ENCODE data around the gene ZFPM1. TPM values are rescaled to one million over a fixed set of nuclear protein-coding genes. Genes with fewer than 3 reads are reported as not detected.
"Not testable (repeated sequence)": the region's sequence is repeated elsewhere in the genome, so short reads cannot be mapped to it uniquely, and the experiment has no call there.

Gene ZFPM1
- total RNA-seq, 4 donors from 2014 or later, result 1.9 to 5.3 (median 3.4) TPM

GRCh38 chr16:88482630-88483391, 29.7 kb downstream of the ZFPM1 start:
- Histone ChIP-seq H3K36me3 (no peaks in the 10 kb centered on the region), H3K9me3 (no peaks in the 10 kb centered on the region), H3K4me3 (replicated peaks in 1 of 3) (no peak overlapping the region), H3K4me1 (no peaks in the 10 kb centered on the region), H3K27ac (no peak overlapping the region), H3K27me3 (no peaks in the 10 kb centered on the region)
- DNase-seq, result no peak
- 71 to 84% methylated on average over 4 to 5 of the region's 22 CpGs for WGBS, 2 donors
- intact Hi-C loops (cut with DNase I), result no loop called here
- TF ChIP-seq CTCF (IDR thresholded peaks at IDR 0.05), result no peak
- no peak for TF ChIP-seq POLR2A (IDR thresholded peaks at IDR 0.05)

- TF ChIP-seq POLR2A (IDR thresholded peaks at IDR 0.05), result no peak
- no peak for TF ChIP-seq CTCF (IDR thresholded peaks at IDR 0.05)
- intact Hi-C loops (cut with DNase I), result no loop called here
- Histone ChIP-seq H3K27ac (no peak overlapping the region), H3K4me1 (no peaks in the 10 kb centered on the region), H3K27me3 (no peaks in the 10 kb centered on the region), H3K36me3 (no peaks in the 10 kb centered on the region), H3K9me3 (no peaks in the 10 kb centered on the region), H3K4me3 (replicated peaks in 1 of 3) (no peak overlapping the region)
- DNase-seq, result no peak
- WGBS, 2 donors, result 79 to 82% methylated on average over 8 of the region's 8 CpGs
Observed at GRCh38 chr16:88483392-88483641, 30.2 kb downstream of the ZFPM1 start.

- intact Hi-C loops (cut with DNase I), result no loop called here
- H3K36me3 ChIP-seq, result no peaks in the 10 kb centered on the region
- no peaks in the 10 kb centered on the region for H3K9me3 ChIP-seq
- no peaks in the 10 kb centered on the region for H3K27me3 ChIP-seq
- DNase-seq, result no peak
- no peak overlapping the region for H3K27ac ChIP-seq
- no peaks in the 10 kb centered on the region for H3K4me1 ChIP-seq
- TF ChIP-seq CTCF (IDR thresholded peaks at IDR 0.05), result no peak
- TF ChIP-seq POLR2A (IDR thresholded peaks at IDR 0.05), result no peak
- no peak overlapping the region for H3K4me3 ChIP-seq (replicated peaks in 1 of 3)
- WGBS, 2 donors, result 91 to 97% methylated on average over 21 to 25 of the region's 36 CpGs
Observed at GRCh38 chr16:88484505-88485365, 31.7 kb downstream of the ZFPM1 start.

GRCh38 chr16:88485366-88485741, 32.3 kb downstream of the ZFPM1 start:
- intact Hi-C loops (cut with DNase I); H3K27me3 ChIP-seq; H3K36me3 ChIP-seq; DNase-seq; H3K9me3 ChIP-seq; H3K4me3 ChIP-seq (replicated peaks in 1 of 3); H3K4me1 ChIP-seq; H3K27ac ChIP-seq: not testable (repeated sequence)
- 94 to 98% methylated on average over 6 to 8 of the region's 8 CpGs for WGBS, 2 donors

- no peaks in the 10 kb centered on the region for H3K4me1 ChIP-seq
- no peak overlapping the region for H3K27ac ChIP-seq
- H3K27me3 ChIP-seq, result no peaks in the 10 kb centered on the region
- WGBS, 2 donors, result 83 to 100% methylated on average over 3 to 5 of the region's 6 CpGs
- H3K4me3 ChIP-seq (replicated peaks in 1 of 3), result no peak overlapping the region
- intact Hi-C loops (cut with DNase I), result no loop called here
- H3K36me3 ChIP-seq, result no peaks in the 10 kb centered on the region
- DNase-seq, result no peak
- H3K9me3 ChIP-seq, result no peaks in the 10 kb centered on the region
- TF ChIP-seq POLR2A (IDR thresholded peaks at IDR 0.05) (no peak), CTCF (IDR thresholded peaks at IDR 0.05) (no peak)
Observed at GRCh38 chr16:88486398-88487123, 33.5 kb downstream of the ZFPM1 start.

Data from thyroid gland (tissue), 4 donors.